Cortex of kidney (tissue), 1 donor: Measurements from ENCODE around the gene PPL.
"Not testable (repeated sequence)": the region's sequence is repeated elsewhere in the genome, so short reads cannot be mapped to it uniquely, and the experiment has no call there.

ENCODE experiments used
- DNase-seq: peaks from one replicate; lab custom pipeline; 2025; lab: John Stamatoyannopoulos, UW

PPL gene

GRCh38 chr16:4958510-4959438 lies 21.8 kb upstream of the PPL start:
- DNase-seq = no peak

- no peak for DNase-seq
Observed at GRCh38 chr16:4957720-4958509, 21.0 kb upstream of the PPL start, which contains the start of gene SEC14L5. TSS of gene SEC14L5 (plus strand) at chr16:4958330. CDS start at chr16:4959324, 994 bp downstream.

DNA sequence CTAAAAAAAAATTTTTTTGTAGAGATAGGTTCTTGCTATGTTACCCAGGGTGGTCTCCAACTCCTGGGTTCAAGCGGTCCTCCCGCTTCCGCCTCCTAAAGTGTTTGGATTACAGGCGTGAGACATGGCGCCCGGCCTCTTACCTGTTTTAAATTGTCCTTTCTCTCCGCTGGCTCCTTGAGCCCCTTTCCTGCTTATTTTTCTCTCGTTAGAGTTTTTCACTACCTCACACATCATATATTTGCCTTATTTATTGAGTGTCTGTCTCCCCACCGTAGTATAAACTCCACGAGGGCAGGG lies 20.4 kb upstream of the PPL start:
- no peak for DNase-seq

- no peak for DNase-seq
Observed at GRCh38 chr16:4954714-4955113, 17.8 kb upstream of the PPL start.

DNA sequence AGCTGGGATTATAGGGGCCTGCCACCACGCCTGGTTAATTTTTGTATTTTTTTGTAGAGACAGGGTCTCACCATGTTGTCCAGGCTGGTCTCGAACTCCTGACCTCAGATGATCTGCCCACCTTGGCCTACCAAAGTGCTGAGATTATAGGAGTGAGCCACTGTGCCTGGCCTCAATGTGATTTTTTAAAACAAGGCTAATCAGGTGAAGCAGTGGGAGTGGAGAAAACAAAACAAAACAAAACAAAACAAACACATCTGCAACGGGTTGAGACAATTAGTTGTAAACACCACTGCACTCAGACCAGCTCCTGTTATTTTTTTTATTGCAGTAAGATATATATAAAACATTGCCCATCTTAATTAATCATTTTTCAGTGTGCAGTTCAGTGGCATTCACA lies 14.6 kb upstream of the PPL start:
- DNase-seq = not testable (repeated sequence)

DNA sequence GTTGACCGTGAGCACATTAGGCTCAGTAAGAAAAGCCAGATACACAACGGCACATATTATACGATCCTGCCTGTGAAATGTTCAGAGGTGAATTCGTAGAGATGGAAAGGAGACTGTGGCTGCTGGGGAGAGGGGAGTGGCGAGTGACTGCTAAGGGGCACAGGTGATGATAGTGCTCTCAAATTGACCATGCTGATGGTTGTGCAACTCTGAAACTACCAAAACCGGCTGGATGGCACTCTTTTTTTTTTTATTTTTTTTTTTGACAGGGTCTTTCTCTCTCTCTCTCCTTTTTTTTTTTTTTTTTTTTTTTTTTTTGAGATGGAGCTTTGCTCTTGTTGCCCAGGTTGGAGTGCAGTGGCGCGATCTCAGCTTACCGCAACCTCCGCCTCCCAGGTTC lies 13.0 kb upstream of the PPL start:
- DNase-seq = no peak

- DNase-seq = no peak
Observed at GRCh38 chr16:4948903-4949766, 12.2 kb upstream of the PPL start.

DNA sequence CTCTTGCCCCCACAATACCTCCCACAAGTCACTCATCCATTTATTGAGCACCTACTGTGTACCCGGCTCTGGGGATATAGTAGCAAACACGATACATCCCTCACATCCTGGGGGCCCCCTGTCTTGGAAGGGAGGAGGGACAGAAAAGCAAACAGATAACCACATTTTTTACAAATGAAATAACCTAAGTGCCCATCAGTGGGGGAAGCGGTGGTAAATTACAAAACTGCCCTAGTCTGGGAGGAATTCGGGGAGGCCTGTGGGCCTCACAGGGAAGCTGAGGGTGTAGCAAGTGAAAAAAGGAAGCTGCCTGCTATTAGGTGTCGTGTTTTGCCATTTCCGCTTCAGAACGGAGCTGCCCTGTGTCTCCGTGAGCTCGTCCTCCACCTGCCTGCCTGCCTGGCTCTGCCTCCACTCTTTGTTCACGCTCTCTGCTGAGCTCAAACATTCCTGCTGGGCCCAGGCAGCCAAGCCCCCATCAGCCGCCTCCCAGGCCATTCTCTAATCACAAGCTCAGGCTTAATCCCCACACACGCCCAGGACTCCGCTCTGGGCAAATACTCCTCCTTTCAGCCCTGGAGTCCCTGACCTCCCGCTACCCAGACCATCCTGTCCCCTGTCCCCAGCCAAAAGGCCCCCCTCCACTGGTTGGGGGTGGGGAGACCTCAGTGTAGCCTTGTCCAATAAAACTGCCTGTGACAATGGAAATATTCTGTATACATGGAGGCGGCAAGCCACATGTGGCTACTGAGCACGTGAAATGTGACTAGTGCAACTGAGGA lies 11.0 kb upstream of the PPL start:
- no peak for DNase-seq

GRCh38 chr16:4946917-4947316 lies 10.0 kb upstream of the PPL start:
- DNase-seq = no peak

- no peak for DNase-seq
Observed at GRCh38 chr16:4945560-4946502, 8.9 kb upstream of the PPL start.

DNA sequence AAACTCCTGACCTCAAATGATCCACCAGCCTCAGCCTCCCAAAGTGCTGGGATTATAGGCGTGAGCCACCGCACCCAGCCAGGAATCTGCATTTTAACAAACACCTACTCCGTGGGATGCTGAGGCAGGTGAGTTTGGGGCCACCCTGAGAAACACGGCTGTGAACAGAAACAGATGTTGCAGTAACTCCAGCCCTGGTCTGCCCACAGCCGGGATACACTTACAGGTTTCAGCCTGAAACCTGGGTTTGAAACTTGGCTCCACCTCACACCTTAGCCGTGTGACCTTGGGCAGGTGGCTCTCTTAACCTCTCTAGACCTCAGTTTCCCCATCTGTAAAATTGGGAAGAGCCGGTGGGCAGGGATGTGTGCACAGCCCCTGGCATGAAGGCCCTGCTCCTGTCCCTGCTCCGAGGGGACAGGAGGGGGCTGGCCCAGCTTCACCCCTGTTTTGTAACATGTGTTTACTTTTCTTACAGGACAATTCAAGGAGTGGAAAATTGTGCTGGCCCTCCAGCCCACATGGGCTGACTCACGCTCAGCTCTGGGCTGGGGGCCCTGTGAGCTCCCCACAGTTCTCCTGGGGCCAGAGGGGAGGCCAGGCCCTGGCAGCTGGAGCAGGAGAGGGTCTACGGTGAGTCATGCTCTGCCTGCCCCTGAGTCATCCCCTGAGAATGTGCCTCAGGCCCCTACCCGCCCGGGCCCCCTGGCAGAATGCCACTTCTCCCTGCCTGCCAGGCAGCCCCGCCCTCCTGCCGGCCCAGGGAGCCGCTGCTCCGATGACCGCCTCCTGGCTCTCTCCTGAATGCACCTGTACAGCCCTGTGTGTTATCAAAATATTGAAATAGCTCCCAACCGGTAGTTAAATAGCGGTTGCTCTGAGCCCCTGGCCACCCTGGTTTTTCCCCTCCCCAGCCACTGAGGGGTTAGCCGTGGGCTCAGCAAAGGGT lies 7.7 kb upstream of the PPL start:
- no peak for DNase-seq

- DNase-seq = no peak
Observed at GRCh38 chr16:4942481-4942880, 5.5 kb upstream of the PPL start.

GRCh38 chr16:4940719-4941118 lies 3.8 kb upstream of the PPL start:
- no peak for DNase-seq

GRCh38 chr16:4938683-4939030 lies 1.7 kb upstream of the PPL start:
- no peak for DNase-seq

DNA sequence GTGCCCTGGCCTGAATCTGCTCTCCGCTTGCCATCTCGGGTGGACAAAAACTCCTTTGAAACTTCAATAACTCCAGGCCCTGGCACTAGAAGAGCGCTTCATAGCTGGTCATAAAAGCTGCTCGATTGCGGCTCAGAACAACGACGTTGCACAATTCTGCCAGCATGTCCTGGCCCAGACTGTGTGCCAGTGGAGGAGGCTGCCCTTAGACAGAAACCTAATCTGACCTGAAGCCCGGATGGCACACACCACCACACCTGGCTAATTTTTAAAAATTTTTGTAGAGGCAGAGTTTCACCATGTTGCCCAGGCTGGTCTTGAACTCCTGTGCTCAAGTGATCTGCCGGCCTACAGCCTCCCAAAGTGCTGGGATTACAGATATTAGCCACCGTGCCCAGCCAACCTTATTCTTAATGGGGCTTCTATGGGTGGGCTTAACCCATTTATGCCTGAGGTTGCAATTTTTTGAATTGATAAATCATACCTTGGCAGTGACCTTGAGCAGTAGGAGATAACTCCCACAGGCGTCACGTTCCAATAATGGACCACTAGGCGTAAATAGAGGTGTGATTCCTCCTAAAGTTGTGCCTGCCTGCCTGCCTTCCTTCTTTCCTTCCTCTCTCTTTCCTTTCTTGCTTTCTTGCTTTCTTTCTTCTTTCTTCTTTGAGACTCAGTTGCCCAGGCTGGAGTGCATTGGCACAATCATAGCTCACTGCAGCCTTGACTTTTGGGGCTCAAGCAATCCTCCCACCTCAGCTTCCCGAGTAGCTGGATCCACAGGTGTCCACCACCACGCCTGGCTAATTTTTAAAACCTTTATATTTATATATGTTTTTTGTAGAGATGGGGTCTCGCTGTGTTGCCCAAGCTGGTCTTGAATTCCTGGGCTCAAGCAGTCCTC lies 1.1 kb upstream of the PPL start:
- DNase-seq = no peak

- no peak for DNase-seq
Observed at GRCh38 chr16:4936181-4936990, 562 bp downstream of the PPL start.

DNA sequence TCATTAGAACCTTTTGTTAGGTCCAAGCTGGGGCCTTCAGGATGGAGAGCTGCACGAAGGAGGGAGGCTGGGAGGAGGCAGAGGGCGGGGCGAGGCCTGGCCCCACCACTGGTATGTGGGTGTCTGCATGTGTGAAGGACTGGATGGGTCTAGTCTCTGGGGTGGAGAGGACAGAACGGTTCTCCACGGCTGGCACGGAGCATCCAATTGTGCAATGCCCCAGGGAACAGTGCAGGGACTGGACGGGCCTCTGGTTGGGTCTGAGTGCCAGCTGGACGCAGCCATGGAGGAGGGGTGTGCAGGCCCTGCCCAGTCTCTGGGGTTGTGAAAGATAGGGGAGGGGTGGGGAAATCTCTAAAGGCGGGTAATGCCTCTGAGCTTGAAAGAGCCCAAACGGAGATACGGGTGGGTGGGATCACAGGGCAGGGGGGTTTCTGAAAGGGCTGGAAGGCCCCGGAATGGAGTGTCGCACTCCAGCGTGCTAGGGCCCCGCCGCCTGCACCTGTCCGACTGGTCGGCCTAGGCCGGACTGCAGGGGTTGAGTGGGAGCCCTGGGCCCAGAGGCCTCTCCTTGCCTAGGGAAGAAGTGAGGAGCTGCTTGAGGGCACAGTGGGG lies 1.6 kb downstream of the PPL start:
- no peak for DNase-seq
